ENCODE measurements around the gene SRGAP1.
"Not testable (repeated sequence)": the region's sequence is repeated elsewhere in the genome, so short reads cannot be mapped to it uniquely, and the experiment has no call there.

Gene SRGAP1

GRCh38 chr12:64132672-64133071, 288.2 kb downstream of the SRGAP1 start:
- FAIRE-seq = not testable (repeated sequence)

DNA sequence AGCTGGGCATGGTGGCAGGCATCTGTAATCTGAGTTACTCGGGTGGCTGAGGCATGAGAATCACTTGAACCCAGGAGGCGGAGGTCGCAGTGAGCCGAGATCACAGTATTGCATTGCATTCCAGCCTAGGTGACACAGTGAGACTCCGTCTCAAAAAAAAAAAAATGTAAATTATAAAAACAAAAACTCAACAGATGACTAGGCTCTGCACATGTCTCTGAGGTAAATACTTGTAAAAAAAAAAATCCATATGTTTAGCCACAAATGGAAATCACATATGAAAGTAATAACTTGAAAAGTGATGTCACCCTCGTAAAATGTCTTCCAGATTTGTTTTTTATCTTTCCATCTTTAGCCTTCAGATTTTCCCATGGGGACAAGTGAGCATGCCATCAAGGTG, 292.6 kb downstream of the SRGAP1 start:
- no peak for FAIRE-seq

DNA sequence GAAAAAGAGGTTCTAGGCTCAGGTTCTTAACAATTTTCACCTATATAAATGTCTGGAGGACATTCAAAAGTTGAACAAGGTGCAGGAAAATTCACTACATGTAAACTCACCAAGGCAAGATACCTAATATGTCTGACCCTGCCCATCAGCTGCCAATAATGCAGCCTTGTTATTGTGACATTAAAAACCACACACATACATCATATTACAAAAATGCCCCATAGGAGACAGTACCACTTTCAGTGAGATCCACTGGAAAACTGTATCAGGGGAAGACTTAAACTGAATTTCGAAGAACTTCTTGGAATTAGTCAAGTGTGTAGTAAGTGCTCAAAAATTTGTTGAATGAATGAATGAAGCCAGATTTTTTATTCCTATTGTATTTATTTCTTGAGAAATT, 294.5 kb downstream of the SRGAP1 start:
- FAIRE-seq = no peak

DNA sequence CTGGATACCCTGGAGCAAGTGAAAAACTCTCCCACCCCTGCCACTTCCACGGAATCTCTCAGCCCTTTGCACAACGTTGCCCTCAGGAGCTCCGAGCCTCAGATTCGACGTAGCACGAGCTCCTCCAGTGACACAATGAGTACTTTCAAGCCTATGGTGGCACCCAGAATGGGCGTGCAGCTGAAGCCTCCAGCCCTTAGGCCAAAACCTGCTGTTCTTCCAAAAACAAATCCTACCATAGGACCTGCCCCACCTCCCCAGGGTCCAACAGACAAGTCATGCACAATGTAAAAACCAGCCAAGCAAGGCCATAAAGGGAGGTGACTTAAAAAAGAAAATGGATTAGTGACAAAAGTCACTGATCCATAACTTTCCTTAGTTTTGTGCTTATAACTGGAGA, 297.9 kb downstream of the SRGAP1 start:
- FAIRE-seq = no peak

DNA sequence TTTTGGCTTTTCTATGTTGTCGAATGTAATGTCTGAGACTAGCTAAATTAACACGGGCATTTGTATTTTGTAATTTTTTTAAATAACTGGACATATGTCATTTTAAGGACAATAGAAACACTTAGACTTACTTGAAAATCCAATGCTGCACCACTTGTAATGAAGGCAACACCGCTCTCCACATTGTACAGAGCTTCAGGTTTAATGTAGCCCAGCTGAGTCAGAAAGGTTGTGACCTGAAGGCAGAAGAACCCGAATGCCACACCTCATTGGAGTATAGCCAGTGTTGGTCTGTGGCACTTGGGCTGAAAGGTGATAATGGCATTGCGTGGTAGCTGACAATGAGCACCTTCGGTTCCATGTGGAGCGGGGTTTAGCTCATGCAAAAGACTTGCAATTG, 298.3 kb downstream of the SRGAP1 start:
- no peak for FAIRE-seq

DNA sequence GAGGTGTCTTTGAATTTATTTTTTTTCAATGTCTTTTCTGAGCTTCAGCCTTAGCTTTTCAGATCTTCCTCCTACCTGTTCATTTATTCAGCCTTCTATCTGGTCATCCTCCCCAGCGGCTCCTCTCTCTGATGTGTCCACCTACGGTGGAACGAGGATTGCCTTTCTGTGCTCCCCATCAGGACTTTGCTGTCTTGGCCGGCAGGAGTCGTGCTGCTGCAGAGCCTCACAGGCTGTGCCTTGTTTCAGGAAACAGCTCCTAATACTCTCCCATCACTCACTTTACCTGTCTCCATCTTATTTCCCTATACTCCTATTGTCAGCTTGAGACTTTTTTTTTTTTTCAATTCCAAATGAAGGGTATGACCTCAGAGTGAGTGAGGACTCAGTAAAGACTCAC, 300.7 kb downstream of the SRGAP1 start:
- no peak for FAIRE-seq

GRCh38 chr12:64147011-64147631, 302.6 kb downstream of the SRGAP1 start:
- FAIRE-seq = no peak

DNA sequence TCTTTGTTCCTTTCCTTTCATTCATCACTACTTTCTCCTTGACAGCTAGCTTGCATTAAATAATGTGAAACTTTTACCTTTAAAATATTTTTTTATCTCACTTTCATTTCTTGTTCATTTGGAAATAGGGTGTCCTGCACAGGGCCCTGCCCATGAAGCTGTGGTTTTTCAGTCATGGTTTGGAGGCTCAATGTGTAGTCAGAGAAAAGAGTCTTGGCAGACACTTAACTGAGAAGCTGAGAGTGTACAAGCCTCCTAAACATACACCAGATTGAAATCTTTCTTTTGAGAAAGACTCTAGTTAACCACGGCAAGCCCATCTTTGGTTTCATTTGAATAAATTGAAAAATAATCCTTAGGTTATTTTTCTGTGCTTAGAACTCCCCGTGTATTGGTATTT, 303.4 kb downstream of the SRGAP1 start:
- FAIRE-seq = no peak

- no peak for FAIRE-seq
These were observed 310.2 kb downstream of the SRGAP1 start for GRCh38 chr12:64154677-64155076.

DNA sequence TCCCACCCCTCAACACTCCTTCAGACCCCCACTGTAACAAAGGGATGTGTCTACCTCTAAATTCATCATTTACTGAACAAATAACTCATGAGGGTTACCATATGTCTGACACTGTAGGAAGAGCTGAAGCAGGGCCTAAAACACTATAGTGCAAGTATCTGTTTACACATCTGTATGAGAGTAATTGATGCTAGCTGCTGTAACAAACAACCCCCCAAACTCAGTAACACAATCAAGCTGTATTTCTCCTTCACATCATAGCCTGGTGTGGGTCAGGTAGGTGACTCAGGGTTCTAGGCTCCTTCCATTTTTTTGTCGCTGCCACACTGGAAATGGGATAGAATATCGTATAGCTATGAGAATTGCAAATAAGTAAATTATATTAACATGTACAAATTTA, 312.6 kb downstream of the SRGAP1 start:
- FAIRE-seq = no peak

GRCh38 chr12:64160021-64160710, 315.7 kb downstream of the SRGAP1 start:
- FAIRE-seq = no peak

DNA sequence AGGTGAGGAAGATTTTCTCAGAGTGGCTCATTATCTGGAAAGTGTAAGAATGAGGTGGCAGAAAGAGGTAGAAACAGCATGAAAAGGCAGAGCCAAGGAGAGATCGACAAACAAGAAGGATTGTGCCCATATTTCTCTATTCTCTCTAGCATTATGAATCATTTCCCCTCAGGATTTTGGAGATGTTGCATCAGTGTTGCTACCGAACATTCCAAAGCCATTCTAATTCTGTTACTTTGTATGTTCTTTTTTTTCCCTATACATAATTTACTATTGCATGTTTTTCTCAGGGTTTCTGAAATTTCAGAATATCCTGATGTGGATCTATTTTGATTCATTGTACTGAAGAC, 316.2 kb downstream of the SRGAP1 start:
- FAIRE-seq = no peak

DNA sequence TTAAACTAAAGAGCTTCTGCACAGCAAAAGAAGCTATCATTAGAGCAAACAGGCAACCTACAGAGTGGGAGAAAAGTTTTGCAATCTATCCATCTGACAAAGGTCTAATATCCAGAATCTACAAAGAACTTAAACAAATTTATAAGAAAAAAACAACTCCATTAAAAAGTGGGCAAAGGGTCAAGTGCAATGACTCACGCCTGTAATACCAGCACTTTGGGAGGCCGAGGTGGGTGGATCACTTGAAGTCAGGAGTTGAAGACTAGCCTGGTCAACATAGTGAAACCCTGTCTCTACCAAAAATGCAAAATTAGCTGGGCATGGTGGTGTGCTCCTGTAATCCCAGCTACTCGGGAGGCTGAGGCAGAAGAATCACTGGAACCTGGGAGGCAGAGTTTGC, 322.1 kb downstream of the SRGAP1 start:
- not testable (repeated sequence) for FAIRE-seq

DNA sequence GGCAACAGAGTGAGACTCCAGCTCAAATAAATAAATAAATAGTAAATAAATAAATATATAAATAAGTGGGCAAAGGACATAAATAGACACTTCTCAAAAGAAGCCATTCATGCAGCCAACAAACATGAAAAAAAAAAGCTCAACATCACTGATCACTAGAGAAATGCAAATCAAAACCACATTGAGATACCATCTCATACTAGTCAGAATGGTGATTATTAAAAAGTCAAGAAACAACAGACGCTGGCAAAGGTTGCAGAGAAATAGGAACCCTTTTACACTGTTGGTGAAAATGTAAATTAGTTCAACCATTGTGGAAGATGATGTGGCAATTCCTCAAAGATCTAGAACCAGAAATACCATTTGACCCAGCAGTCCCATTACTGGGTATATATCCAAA, 322.5 kb downstream of the SRGAP1 start:
- FAIRE-seq = not testable (repeated sequence)

DNA sequence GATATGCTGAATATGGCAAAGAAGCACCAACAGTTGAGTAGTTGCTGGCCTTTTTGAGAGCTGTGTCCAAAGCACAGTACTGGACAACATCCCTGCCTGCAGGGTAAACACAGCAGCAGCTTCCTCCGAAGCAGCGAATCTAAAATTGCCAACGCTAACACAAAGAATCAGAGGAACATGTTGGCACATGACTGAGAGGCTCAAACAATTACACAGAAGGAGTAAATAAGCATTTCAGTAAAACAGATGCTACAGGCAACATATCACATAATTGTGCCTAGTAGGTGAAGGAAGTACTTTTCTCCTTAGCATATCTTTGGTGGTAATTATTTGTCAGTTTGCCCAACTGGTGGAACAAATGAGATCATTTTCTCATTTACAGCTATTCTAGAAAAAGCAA, 325.5 kb downstream of the SRGAP1 start:
- no peak for FAIRE-seq

- no peak for FAIRE-seq
These were observed 326.2 kb downstream of the SRGAP1 start for GRCh38 chr12:64170730-64171129.

DNA sequence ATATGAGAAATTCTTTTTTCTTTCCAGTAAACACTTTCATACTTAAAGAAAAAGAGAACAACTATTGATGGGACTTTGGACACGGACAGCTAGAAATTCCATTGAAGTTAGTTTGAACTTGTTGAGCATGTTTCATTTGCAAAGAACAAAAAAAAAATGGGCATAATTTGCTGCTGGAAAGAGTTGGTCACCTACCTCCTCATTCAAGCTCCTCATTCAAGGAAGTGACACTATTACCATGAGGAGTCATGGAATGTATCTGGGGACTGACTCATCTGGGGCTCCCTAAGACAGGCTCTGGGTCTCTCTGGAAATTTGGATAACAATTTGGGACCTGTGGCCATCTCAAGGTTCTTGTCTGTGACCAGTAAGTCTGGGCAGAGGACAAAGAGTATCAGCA, 327.2 kb downstream of the SRGAP1 start:
- FAIRE-seq = no peak

GRCh38 chr12:64172143-64172970, 327.9 kb downstream of the SRGAP1 start:
- no peak for FAIRE-seq

DNA sequence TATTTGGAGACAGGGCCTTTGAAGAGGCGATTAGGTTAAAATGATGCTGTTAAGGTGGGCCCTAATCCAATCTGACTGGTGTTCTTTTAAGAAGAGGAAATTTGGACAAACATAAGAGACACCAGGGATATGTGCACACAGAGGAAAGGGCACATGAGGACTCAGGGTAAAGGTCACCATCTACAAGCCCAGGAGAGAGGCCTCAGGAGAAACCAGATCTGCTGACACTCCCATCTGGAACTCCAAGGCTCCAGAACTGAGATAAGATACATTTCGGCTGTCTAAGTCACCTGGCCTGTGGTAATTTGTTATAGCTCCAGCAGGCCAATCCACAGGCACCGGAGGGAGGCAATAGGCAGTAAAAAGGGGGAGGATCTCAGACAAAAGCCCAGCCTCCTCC, 329.0 kb downstream of the SRGAP1 start:
- no peak for FAIRE-seq

DNA sequence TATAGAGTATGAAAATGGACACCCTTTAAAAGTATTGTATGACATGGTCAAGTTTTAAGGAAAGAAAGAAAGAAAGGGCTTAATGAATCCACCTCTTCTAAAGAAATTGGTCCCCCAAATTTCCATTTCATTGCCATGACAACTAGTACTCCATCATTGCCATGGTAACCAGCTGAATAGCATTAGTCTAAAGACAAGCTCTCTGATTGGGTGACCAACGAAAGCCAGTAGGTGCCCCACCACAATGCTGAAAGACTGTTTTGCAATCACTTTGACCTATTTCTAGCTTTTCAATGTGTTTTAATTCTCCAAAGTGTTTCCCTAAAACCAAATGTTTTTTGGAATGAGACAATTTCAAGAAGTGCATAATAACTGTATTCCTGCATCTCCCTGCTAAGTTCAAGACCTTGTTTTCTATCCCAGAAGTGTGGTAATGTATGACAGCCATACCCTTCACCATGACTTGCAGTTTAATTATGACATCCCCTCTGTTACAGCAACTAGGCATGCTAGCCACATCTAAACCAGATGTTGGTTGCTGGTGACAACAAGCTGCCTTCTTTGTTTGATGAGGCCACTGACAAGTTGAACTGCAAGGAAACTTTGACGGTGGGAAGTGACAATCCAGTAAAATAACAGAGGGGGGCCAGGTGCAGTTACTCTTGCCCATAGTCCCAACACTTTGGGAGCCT, 330.9 kb downstream of the SRGAP1 start:
- FAIRE-seq = no peak

DNA sequence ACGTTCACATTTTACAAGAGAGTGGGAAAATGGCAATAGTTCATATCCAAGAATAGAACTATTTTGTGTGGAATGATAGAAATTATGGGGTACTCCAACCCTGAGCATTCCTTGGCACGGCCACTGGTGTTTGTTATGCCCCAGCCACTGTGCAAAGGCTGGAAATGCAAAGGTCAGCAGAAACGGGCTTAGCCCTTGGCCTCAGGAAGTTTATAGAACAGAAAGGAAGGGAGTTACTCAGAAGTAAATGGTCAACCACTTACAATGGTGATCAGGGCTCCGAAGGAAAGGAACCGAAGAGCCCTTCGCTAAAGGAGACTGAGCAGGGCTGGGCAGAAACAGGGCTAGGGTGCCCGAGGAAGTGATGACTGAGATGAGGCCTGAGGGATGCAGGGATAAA, 332.5 kb downstream of the SRGAP1 start:
- no peak for FAIRE-seq

DNA sequence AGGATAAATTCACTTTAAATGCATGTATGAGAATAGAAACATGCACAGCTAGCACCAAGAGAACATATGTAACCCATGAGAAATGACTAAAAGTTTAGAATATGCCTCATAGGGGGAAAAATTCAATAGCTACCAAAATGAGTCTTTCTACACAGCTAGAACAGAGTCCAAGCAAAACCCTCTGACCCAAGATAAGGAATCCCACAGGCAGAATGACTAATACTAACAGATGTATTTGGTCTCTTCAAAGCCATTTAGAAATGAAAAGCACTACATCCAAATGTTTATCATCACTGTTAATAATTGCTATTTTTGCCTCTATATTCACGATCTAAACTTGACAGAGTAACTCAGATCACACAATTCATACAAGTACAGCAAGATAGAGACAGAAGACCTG, 333.6 kb downstream of the SRGAP1 start:
- FAIRE-seq = no peak

DNA sequence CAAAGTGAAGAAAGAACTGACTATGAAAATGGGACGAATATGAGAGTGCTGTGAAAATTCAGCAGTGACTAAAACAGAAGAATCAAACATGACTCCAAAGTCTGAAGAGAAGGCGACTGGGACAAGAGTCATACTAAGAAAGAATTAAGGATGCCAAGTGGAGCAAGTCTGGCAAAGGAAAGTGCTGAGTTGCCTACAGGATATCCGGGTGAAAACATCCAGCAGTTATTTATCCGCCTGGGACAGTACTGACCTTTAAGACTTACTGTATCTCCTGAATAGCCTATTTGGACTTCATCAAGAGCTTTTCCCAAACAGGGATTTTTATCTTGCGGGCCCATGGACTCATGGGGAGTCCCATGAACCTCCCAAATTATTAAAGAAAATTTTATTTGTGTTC, 336.5 kb downstream of the SRGAP1 start:
- FAIRE-seq = no peak

Measured in islet of Langerhans (tissue), 1 donor.